ENCODE measurements around the gene TFCP2. TPM values are rescaled to one million over a fixed set of nuclear protein-coding genes. Genes with fewer than 3 reads are reported as not detected.

The TFCP2 gene
- total RNA-seq, 2 donors from 2014 or later: 44.1 to 47.2 TPM

GRCh38 chr12:51124504-51124903 is 48.4 kb downstream of the TFCP2 start:
- H3K36me3 ChIP-seq (ENCODE audit: control insufficient read depth, insufficient read depth, low read length): no peaks in the 10 kb centered on the region
- no peaks in the 10 kb centered on the region for H3K4me1 ChIP-seq (ENCODE audit: control insufficient read depth, insufficient read depth, low read length)
- H3K27ac Mint-ChIP-seq: peak overlapping the region; percentile 41
- no peaks in the 10 kb centered on the region for H3K27me3 Mint-ChIP-seq (ENCODE audit: insufficient read depth)
- no peaks in the 10 kb centered on the region for H3K9me3 ChIP-seq (ENCODE audit: control insufficient read depth, low read length)
- H3K27me3 ChIP-seq (ENCODE audit: control insufficient read depth, insufficient read depth, low read length, poor library complexity, severe bottlenecking): no peaks in the 10 kb centered on the region
- H3K4me1 Mint-ChIP-seq: peaks cover 4% of the 10 kb centered on the region
- H3K4me3 ChIP-seq (ENCODE audit: low read length): no peak overlapping the region
- peaks cover 19% of the 10 kb centered on the region for H3K36me3 Mint-ChIP-seq (ENCODE audit: low read depth)
- peak; percentile 50 for DNase-seq
- no peaks in the 10 kb centered on the region for H3K9me3 Mint-ChIP-seq
- TF ChIP-seq CTCF (conservative IDR thresholded peaks at IDR 0.05): no peak
- no peak overlapping the region for H3K9ac ChIP-seq (ENCODE audit: extremely low read depth, low read length, poor library complexity, severe bottlenecking)
- 94 to 95% methylated on average over 14 of the region's 14 CpGs for WGBS, 2 experiments (ENCODE audit: insufficient coverage in 1 of 2, insufficient read length in 1 of 2)
- no peak overlapping the region for H3K27ac ChIP-seq (ENCODE audit: low read depth, low read length)
- H3K4me3 Mint-ChIP-seq: no peak overlapping the region

DNA sequence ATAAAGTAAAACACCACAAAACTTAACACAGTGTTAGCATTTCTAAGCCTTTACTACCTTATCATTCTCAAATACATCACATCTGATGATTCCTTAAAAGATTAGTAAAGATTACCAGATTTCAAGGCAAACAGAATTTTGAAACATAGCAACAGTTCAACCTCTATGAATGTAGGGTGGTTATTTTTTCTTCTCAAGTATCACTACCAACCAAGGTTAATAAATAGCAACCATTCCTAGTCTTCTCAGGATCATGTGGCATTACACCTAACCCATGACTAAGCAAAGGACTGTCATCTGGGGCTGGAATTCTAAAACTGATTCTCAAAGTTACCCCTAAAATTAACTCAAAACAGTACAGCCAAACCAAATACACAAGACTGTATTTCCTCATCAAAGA is 50.1 kb downstream of the TFCP2 start:
- no peak for TF ChIP-seq CTCF (conservative IDR thresholded peaks at IDR 0.05)
- Mint-ChIP-seq H3K36me3 (ENCODE audit: low read depth) (peaks cover 31% of the 10 kb centered on the region), H3K27me3 (ENCODE audit: insufficient read depth) (no peaks in the 10 kb centered on the region), H3K27ac (no peak overlapping the region), H3K4me1 (peaks cover 4% of the 10 kb centered on the region), H3K4me3 (no peak overlapping the region), H3K9me3 (no peaks in the 10 kb centered on the region)
- Histone ChIP-seq H3K9ac (ENCODE audit: extremely low read depth, low read length, poor library complexity, severe bottlenecking) (no peak overlapping the region), H3K9me3 (ENCODE audit: control insufficient read depth, low read length) (no peaks in the 10 kb centered on the region), H3K27ac (ENCODE audit: low read depth, low read length) (no peak overlapping the region), H3K4me1 (ENCODE audit: control insufficient read depth, insufficient read depth, low read length) (no peaks in the 10 kb centered on the region), H3K36me3 (ENCODE audit: control insufficient read depth, insufficient read depth, low read length) (peaks cover 2% of the 10 kb centered on the region), H3K27me3 (ENCODE audit: control insufficient read depth, insufficient read depth, low read length, poor library complexity, severe bottlenecking) (no peaks in the 10 kb centered on the region), H3K4me3 (ENCODE audit: low read length) (no peak overlapping the region)
- DNase-seq: no peak

GRCh38 chr12:51118706-51119105 is 54.2 kb downstream of the TFCP2 start:
- no peaks in the 10 kb centered on the region for H3K4me1 ChIP-seq (ENCODE audit: control insufficient read depth, insufficient read depth, low read length)
- WGBS, 2 experiments (ENCODE audit: insufficient coverage in 1 of 2, insufficient read length in 1 of 2): 90 to 97% methylated on average over 3 of the region's 3 CpGs
- DNase-seq: no peak
- no peaks in the 10 kb centered on the region for H3K9me3 ChIP-seq (ENCODE audit: control insufficient read depth, low read length)
- H3K36me3 Mint-ChIP-seq (ENCODE audit: low read depth): peaks cover 44% of the 10 kb centered on the region
- H3K27ac ChIP-seq (ENCODE audit: low read depth, low read length): no peak overlapping the region
- H3K4me3 Mint-ChIP-seq: no peak overlapping the region
- no peak overlapping the region for H3K4me3 ChIP-seq (ENCODE audit: low read length)
- no peaks in the 10 kb centered on the region for H3K27me3 ChIP-seq (ENCODE audit: control insufficient read depth, insufficient read depth, low read length, poor library complexity, severe bottlenecking)
- peak overlapping the region; percentile 21 for H3K27ac Mint-ChIP-seq
- H3K9ac ChIP-seq (ENCODE audit: extremely low read depth, low read length, poor library complexity, severe bottlenecking): no peak overlapping the region
- no peaks in the 10 kb centered on the region for H3K4me1 Mint-ChIP-seq
- TF ChIP-seq CTCF (conservative IDR thresholded peaks at IDR 0.05): no peak
- no peaks in the 10 kb centered on the region for H3K27me3 Mint-ChIP-seq (ENCODE audit: insufficient read depth)
- no peaks in the 10 kb centered on the region for H3K9me3 Mint-ChIP-seq
- H3K36me3 ChIP-seq (ENCODE audit: control insufficient read depth, insufficient read depth, low read length): peaks cover 13% of the 10 kb centered on the region

Data from endodermal cell (in vitro differentiated cells).